OCI-LY3 (cell line): ENCODE data around the gene PCYT1A.

Source experiments
- H2AFZ ChIP-seq: fragments of 200-600, 300-600 bp; shearing (Covaris generic); 2 replicates; pipeline ENCODE4 v1.6.0; 2014; ENCODE audit warnings: antibody characterized with exemption, low read depth, low read length
- H3K27ac ChIP-seq: fragments of 200-600, 300-600 bp; sonication (generic); 2 replicates; pipeline ENCODE4 v1.5.1; 2014; ENCODE audit warnings: mild to moderate bottlenecking, low read length, moderate library complexity, mixed read lengths
- H3K27me3 ChIP-seq: fragments of 200-600, 300-600 bp; sonication (generic); 2 replicates; pipeline ENCODE4 v1.6.1; 2014; ENCODE audit warnings: low read depth, low read length, mixed read lengths
- H3K36me3 ChIP-seq: fragments of 200-600, 300-600 bp; sonication (generic); replicated peaks from 2 replicates; pipeline ENCODE3; 2014; ENCODE audit warnings: low read depth, low read length, mixed read lengths
- H3K4me1 ChIP-seq: fragments of 300-600, 200-600 bp; sonication (generic); 2 replicates; pipeline ENCODE4 v1.6.1; 2014; ENCODE audit warnings: low read length, mixed read lengths
- H3K4me2 ChIP-seq: fragments of 200-600, 300-600 bp; sonication (generic); 2 replicates; pipeline ENCODE4 v1.6.1; 2014; ENCODE audit warnings: low read length, mixed read lengths
- H3K4me3 ChIP-seq: fragments of 300-600, 200-600 bp; sonication (generic); 2 replicates; pipeline ENCODE4 v1.5.1; 2014; ENCODE audit warnings: antibody characterized with exemption, mild to moderate bottlenecking, low read length, moderate library complexity
- H3K79me2 ChIP-seq: fragments of 300-600, 200-600 bp; shearing (Covaris generic); 2 replicates; pipeline ENCODE4 v1.6.1; 2014; ENCODE audit warnings: mild to moderate bottlenecking, low read length, mixed read lengths
- H3K9ac ChIP-seq: fragments of 300-600, 200-600 bp; shearing (Covaris generic); 2 replicates; pipeline ENCODE4 v1.6.0; 2014; ENCODE audit warnings: mild to moderate bottlenecking, low read length, moderate library complexity
- H3K9me3 ChIP-seq: fragments of 200-600, 300-600 bp; shearing (Covaris generic); 2 replicates; pipeline ENCODE4 v1.6.1; 2014; ENCODE audit warnings: low read length, mixed read lengths; ENCODE audit not compliant: insufficient read depth
- H4K20me1 ChIP-seq: fragments of 200-600, 300-600 bp; sonication (generic); 2 replicates; pipeline ENCODE4 v1.6.1; 2016; ENCODE audit warnings: low read length, mixed read lengths; ENCODE audit not compliant: insufficient read depth
- CTCF ChIP-seq: fragments of 200-600, 300-600 bp; sonication (generic); IDR thresholded peaks from 2 replicates; pipeline ENCODE4 v1.5.1; 2014; ENCODE audit warnings: antibody characterized with exemption, low read length, low read depth
- EZH2phosphoT487 ChIP-seq: fragments of 200-600 bp; shearing (Covaris generic); IDR thresholded peaks from 2 replicates; pipeline ENCODE4 v1.6.1; 2018; ENCODE audit warnings: antibody characterized with exemption, mixed run types, low read depth

The PCYT1A gene

DNA sequence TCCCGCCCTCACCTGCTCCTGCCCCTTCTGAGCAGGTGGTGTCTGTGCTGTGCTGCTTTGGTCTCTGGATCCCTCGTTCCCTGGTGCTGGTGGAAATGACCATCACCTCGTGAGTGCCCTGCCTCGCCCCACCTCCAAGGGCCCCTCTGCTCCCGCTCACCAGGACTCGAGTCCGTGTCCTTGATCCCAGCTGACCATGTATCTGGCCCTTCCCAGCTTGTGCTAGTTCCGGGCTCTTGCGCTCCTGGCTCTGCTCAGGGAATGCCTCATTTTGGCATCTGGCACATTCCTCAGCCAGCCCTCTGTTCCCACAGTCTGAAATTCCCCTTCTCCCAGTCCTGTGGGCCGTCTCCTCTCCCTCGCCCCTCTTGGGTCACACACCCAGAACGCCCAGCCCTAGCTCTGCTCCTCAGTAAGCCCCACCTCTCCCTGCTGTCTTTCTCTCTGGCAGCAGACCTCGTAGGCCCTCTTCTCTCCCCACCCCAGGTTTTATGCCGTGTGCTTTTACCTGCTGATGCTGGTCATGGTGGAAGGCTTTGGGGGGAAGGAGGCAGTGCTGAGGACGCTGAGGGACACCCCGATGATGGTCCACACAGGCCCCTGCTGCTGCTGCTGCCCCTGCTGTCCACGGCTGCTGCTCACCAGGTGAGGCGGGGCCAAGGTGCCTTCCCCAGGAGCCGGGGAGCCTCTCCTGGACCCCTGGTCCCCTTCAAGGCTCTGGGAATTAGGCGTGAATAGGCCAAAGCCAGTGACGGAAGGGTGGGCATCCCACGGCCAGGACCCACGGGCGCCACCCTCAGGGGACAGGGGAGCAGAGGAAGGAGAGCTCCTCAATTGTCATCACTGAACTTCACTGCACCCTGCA lies 59.7 kb downstream of the PCYT1A start:
- Histone ChIP-seq H3K27ac (no peak overlapping the region), H3K4me2 (no peak overlapping the region)
- TF ChIP-seq CTCF, result peak; percentile 14; the same call in 1 of the 2 replicates
- no peak for TF ChIP-seq EZH2phosphoT487

DNA sequence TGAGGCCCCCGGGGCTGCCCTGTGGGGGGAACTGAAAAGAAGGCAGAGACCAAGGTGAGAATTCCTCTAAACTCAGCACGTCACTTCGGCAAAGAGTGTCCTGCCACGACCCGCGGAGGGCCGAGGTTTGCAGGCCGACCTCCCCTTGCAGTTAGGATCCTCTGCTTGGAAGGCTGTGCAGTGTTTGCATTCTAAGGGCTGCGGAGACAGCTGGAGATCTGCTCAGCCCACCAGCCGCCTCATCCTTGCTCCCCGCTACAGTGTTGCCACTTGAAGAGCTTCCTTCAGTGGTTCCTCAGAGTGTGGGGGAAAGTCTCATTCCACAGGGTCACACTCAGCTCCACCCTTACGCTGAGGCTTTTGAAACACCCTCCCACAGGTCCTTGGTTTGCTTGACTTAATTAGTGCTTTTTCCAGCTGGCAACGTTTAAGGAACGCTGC lies 60.4 kb downstream of the PCYT1A start:
- no peak overlapping the region for H3K9ac ChIP-seq
- TF ChIP-seq EZH2phosphoT487 (no peak), CTCF (no peak)
- no peaks in the 10 kb centered on the region for H3K36me3 ChIP-seq
- no peak overlapping the region for H3K4me3 ChIP-seq
- no peak overlapping the region for H3K4me2 ChIP-seq
- no peaks in the 10 kb centered on the region for H3K27me3 ChIP-seq
- no peaks in the 10 kb centered on the region for H3K79me2 ChIP-seq
- no peak overlapping the region for H3K27ac ChIP-seq
- H2AFZ ChIP-seq, result no peak overlapping the region
- no peaks in the 10 kb centered on the region for H4K20me1 ChIP-seq
- H3K9me3 ChIP-seq, result no peaks in the 10 kb centered on the region
- peaks cover 4% of the 10 kb centered on the region for H3K4me1 ChIP-seq

More for the DNA sequence above, 59.7 kb downstream of the PCYT1A start:
- Histone ChIP-seq H3K4me3 (no peak overlapping the region), H3K4me1 (peaks cover 11% of the 10 kb centered on the region), H3K79me2 (no peaks in the 10 kb centered on the region), H3K9ac (no peak overlapping the region), H2AFZ (no peak overlapping the region), H3K36me3 (no peaks in the 10 kb centered on the region), H3K9me3 (no peaks in the 10 kb centered on the region), H3K27me3 (no peaks in the 10 kb centered on the region), H4K20me1 (no peaks in the 10 kb centered on the region)

DNA sequence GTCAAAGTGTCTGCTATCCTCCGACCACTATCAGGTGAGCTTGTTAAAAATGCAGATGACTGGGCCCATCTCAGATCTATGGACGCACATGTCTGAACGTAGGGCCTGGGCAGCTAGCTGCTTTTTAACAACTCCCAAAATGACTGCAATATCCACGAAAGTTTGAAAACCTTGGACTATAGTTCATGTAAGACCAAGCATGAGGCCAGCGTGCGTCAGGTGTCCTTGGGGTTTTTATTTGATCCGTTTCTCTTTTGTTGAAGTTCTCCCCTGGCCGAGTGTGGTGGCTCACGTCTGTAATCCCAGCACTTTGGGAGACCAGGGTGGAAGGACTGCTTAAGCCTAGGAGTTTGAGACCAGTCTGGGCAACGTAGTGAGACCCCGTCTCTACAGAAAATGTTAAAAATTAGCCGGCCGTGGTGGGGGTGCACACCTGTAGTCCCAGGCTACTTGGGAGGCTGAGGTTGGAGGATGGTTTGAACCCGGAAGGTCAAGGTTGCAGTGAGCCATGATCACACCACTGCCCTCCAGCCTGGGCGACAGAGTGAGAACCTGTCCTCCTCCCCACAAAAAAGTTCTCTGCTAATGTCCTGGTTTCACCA lies 61.7 kb downstream of the PCYT1A start:
- Histone ChIP-seq H2AFZ (no peak overlapping the region), H3K9me3 (no peaks in the 10 kb centered on the region), H3K4me3 (no peak overlapping the region), H3K4me2 (no peak overlapping the region), H3K9ac (no peak overlapping the region), H3K36me3 (no peaks in the 10 kb centered on the region), H3K27me3 (no peaks in the 10 kb centered on the region), H3K27ac (no peak overlapping the region), H4K20me1 (no peaks in the 10 kb centered on the region), H3K4me1 (no peaks in the 10 kb centered on the region), H3K79me2 (no peaks in the 10 kb centered on the region)
- no peak for TF ChIP-seq EZH2phosphoT487
- TF ChIP-seq CTCF, result no peak

DNA sequence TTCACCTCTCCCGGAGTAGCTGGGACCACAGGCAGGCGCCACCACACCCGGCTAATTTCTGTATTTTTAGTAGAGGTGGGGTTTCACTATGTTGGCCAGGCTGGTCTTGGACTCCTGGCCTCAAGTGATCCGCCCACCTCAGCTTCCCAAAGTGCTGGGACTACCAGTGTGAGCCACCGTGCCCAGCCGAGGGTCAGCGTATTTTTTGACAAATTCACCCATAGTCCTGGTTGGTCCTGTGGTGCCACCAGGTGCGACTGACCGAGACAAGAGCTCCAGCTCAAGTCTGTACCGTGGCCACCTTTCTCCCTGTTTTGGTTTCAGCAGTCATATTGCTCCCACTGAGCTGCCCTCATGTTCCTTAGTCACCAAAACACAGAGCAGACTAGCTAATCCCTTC lies 62.4 kb downstream of the PCYT1A start:
- no peak overlapping the region for H3K4me3 ChIP-seq
- H3K36me3 ChIP-seq, result no peaks in the 10 kb centered on the region
- H3K27ac ChIP-seq, result no peak overlapping the region
- no peak for TF ChIP-seq EZH2phosphoT487
- no peak for TF ChIP-seq CTCF
- no peaks in the 10 kb centered on the region for H3K4me1 ChIP-seq
- H3K9me3 ChIP-seq, result no peaks in the 10 kb centered on the region
- H3K27me3 ChIP-seq, result no peaks in the 10 kb centered on the region
- H3K9ac ChIP-seq, result no peak overlapping the region
- no peak overlapping the region for H2AFZ ChIP-seq
- no peaks in the 10 kb centered on the region for H4K20me1 ChIP-seq
- no peaks in the 10 kb centered on the region for H3K79me2 ChIP-seq
- no peak overlapping the region for H3K4me2 ChIP-seq
